Aorta (tissue), 5 donors: ENCODE measurements around the gene ALAS1. TPM values are rescaled to one million over a fixed set of nuclear protein-coding genes. Genes with fewer than 3 reads are reported as not detected.
A peak's percentile ranks its signal among the peaks of the same experiment; 100 is the strongest.

Source experiments
- ATAC-seq: fragments of 200-7000 bp; cut with Tn5 transposase; one replicate; pipeline ENCODE4 v1.9.1; 2022; ENCODE audit warnings: moderate library complexity; ENCODE audit not compliant: low FRiP score
- DNase-seq, 2 donors: peaks; one replicate each; pipeline ENCODE4 v3.0.0-alpha.2; 2020
- H3K27ac ChIP-seq, 2 donors: one replicate each; pipeline ENCODE4 v1.5.1; 2013; ENCODE audit warnings: low read length in 2 of 2, mild to moderate bottlenecking in 2 of 2, moderate library complexity in 2 of 2, control low read depth in 1 of 2, inconsistent platforms in 1 of 2, low read depth in 1 of 2
- H3K27me3 ChIP-seq, 2 donors: one replicate each; pipeline ENCODE4 v1.6.1; 2013; ENCODE audit warnings: control low read depth in 1 of 2, low read length in 1 of 2, mild to moderate bottlenecking in 1 of 2, moderate library complexity in 1 of 2; ENCODE audit not compliant: insufficient read depth in 2 of 2, control insufficient read depth in 1 of 2
- H3K36me3 ChIP-seq, 2 donors: one replicate each; pipeline ENCODE4 v1.6.1; 2013; ENCODE audit warnings: control low read depth in 1 of 2, low read length in 1 of 2, mild to moderate bottlenecking in 1 of 2; ENCODE audit not compliant: insufficient read depth in 2 of 2, control insufficient read depth in 1 of 2
- H3K4me1 ChIP-seq, 2 donors: one replicate each; pipeline ENCODE4 v1.6.1; 2013; ENCODE audit warnings: low read length in 2 of 2, control low read depth in 1 of 2, mild to moderate bottlenecking in 1 of 2, moderate library complexity in 1 of 2; ENCODE audit not compliant: insufficient read depth in 2 of 2, control insufficient read depth in 1 of 2
- H3K4me3 ChIP-seq, 2 donors: one replicate each; pipeline ENCODE4 v1.5.1; 2013; ENCODE audit warnings: low read length in 2 of 2, control low read depth in 1 of 2, mild to moderate bottlenecking in 1 of 2
- H3K9me3 ChIP-seq: one replicate; pipeline ENCODE4 v1.6.1; 2013; ENCODE audit warnings: mild to moderate bottlenecking, low read length; ENCODE audit not compliant: control insufficient read depth
- WGBS, 2 donors: extraction: QIAGEN DNeasy Blood & Tissue Kit; methylation state at CpG; one replicate each; pipeline ENCODE4 v1.1.7; 2013; 5-methylcytosine and 5-hydroxymethylcytosine counted together
- intact Hi-C, 2 donors: fragments of 100-400 bp; cut with DNase I; formaldehyde crosslinking; loops; one replicate each; pipeline versions ENCODE4 v1.14.2 to v1.15.0; 2022
- polyA plus RNA-seq, 2 donors: library from polyadenylated mRNA; stranded (reverse); fragments of 200-250 nt; gene quantifications; one replicate each; pipeline ENCODE4 v1.2.3, GENCODE V29; 2013
- total RNA-seq, 2 donors: library from RNA; stranded (reverse); fragmentation: NEBNext Ultra II Directional; extraction: Animal tissue kit (Norgen Biotek cat#: 25700); gene quantifications; one replicate each; pipeline ENCODE4 v1.2.1, GENCODE V29; 2021
- donor health status: healthy with polysubstance abuse.
- donor health status: Bipolar disorder and iron deficiency.
- donor health status: DM: no; HTN: no; CAD: no.
- donor health status: DM: no; HTN: no; CAD: no.
- donor health status: DM: yes; HTN: yes; CAD: no.

The ALAS1 gene
- total and polyA plus RNA-seq, 4 donors = 14.4 to 34.5 (median 23.4) TPM

DNA sequence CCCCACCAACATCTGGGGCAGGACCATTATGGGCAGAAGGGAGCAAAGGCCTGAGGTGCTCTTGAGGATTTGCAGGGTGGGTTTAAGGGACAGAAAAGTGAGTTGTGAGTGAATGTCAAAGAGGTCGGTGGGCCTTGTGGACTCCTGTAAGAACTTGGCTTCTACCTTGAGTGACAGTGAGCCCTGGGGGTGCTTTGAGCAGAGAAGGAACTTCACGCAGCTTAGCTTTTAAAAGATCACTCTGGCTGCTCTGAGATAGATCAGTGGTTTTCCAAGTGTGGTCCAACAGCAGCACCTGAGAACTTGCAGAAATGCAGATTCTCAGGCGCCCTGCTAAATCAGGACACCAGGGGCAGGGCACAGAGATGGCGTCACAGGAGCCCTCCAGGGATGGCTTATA, 15.3 kb upstream of the ALAS1 start:
- DNase-seq (peak in 1 of 2 donors; percentile 31), ATAC-seq (no peak)
- H3K27me3 ChIP-seq = no peaks in the 10 kb centered on the region
- H3K27ac ChIP-seq = no peak overlapping the region
- 94 to 97% methylated on average over 4 of the region's 4 CpGs for WGBS, 2 donors
- no peaks in the 10 kb centered on the region for H3K4me1 ChIP-seq
- intact Hi-C loops = no loop called here
- H3K36me3 ChIP-seq = no peaks in the 10 kb centered on the region
- no peaks in the 10 kb centered on the region for H3K9me3 ChIP-seq
- no peak overlapping the region for H3K4me3 ChIP-seq

DNA sequence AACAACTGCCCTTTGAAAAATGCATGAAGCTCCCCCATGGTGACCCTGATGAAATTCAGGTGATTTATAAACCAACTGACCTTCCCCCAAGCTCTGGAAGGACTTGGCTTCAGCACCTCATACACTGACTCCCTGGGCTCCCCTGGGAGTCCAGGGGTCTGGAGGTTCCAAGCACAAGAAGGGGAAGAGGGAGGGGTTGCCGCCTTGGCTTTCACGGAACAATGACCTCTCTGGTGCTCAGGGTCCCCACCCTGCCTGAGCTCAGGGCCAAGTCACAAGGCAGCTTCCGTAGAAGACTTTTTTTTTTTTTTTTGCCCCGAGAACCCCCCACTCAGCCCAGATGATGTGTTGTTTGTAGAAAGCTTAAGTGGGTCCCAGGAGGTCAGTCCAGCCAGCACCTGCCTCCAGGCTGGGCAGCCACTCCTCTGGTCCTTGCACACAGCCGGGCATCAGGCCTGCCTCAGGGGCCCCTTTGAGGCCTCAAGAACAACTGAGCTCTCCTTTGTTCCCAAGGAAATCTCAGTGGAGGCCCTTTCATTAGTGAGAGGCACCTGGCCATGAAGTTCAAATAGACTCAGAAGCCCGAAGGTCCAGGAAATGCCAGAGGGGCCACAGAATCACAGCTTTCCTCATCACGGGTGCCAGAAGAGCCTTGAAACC, 14.0 kb upstream of the ALAS1 start:
- 92% methylated on average over 7 of the region's 7 CpGs for WGBS, 2 donors
- H3K27ac ChIP-seq = no peak overlapping the region
- H3K4me1 ChIP-seq = no peaks in the 10 kb centered on the region
- no peaks in the 10 kb centered on the region for H3K27me3 ChIP-seq
- DNase-seq (peak in 1 of 2 donors; percentile 36), ATAC-seq (no peak)
- H3K4me3 ChIP-seq = no peak overlapping the region
- H3K36me3 ChIP-seq = no peaks in the 10 kb centered on the region
- H3K9me3 ChIP-seq = no peaks in the 10 kb centered on the region
- intact Hi-C loops = no loop called here

DNA sequence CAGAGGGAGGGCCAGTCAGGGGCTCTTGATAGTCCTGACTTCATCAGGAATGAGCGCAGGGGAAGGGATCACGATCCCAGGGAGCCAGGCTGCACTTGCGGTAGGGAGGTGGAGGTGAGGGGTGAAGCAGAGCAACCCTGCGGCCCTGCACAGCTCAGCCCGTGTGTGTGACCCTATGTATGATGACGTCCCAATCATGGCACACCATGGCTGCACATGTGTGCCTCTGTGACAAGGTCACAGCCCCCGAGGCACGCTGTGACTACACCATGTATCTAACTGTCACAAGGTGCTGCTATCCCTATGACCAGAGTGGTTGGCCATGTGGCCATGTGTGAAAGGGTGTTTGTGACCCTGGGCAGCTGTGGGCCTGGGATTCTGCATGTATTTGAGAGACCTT, 13.3 kb upstream of the ALAS1 start:
- ATAC-seq = no peak
- no peaks in the 10 kb centered on the region for H3K36me3 ChIP-seq
- H3K9me3 ChIP-seq = no peaks in the 10 kb centered on the region
- no peaks in the 10 kb centered on the region for H3K4me1 ChIP-seq
- intact Hi-C loops = no loop called here
- H3K4me3 ChIP-seq = no peak overlapping the region
- 93 to 96% methylated on average over 8 of the region's 8 CpGs for WGBS, 2 donors
- H3K27me3 ChIP-seq = no peaks in the 10 kb centered on the region
- H3K27ac ChIP-seq = no peak overlapping the region
- peak in 1 of 2 donors; percentile 47 for DNase-seq

DNA sequence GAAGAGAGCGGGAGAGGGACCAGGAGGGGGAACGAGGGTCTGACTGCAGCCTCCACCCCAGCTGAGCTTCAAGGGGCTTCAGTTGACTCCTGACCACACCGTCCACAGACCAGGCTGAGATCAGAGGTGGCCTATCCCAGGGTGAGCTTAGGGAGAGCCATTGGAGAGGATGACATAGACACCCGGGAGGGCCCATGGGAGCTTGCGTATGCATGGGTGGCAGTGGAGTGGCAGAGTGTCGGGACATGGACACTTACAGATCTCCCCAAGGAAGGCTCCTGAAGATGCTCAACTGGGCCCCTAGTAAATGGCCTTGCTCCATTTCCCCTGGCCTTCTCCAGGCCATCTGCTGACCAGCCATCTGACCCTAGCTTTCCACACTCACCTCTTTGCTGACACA, 12.6 kb upstream of the ALAS1 start:
- no peaks in the 10 kb centered on the region for H3K36me3 ChIP-seq
- ATAC-seq (no peak), DNase-seq (peak in 1 of 2 donors; percentile 61)
- H3K27ac ChIP-seq = no peak overlapping the region
- intact Hi-C loops = no loop called here
- 97 to 98% methylated on average over 6 of the region's 6 CpGs for WGBS, 2 donors
- H3K4me3 ChIP-seq = no peak overlapping the region
- H3K4me1 ChIP-seq = no peaks in the 10 kb centered on the region
- H3K27me3 ChIP-seq = no peaks in the 10 kb centered on the region
- no peaks in the 10 kb centered on the region for H3K9me3 ChIP-seq

DNA sequence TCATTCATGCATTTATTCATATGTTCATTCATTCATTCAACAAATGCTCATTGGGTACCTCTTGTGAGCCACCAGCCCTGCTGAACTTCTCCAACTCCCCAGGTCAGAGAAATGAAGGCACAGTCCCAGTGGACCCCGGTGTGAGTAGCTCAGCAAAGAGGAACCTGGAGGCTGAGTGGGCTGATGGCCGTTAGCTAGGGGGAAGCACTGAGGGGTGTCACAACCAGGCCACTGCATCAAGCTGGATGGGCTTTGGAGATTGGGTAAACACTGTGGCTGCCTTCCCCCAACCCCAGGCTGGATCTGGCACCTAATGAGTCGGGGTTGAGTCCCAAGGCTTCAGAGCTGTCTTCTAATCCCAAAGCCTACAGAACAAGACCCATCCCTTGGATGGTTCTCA, 12.1 kb upstream of the ALAS1 start:
- intact Hi-C loops = no loop called here
- Histone ChIP-seq H3K36me3 (no peaks in the 10 kb centered on the region), H3K27me3 (no peaks in the 10 kb centered on the region), H3K9me3 (no peaks in the 10 kb centered on the region), H3K4me3 (no peak overlapping the region), H3K27ac (no peak overlapping the region), H3K4me1 (peaks cover 0 to 2% of the 10 kb centered on the region in 2 donors)
- WGBS, 2 donors = 93 to 94% methylated on average over 3 of the region's 3 CpGs
- no peak for ATAC-seq
- DNase-seq = peak in 1 of 2 donors; percentile 22

DNA sequence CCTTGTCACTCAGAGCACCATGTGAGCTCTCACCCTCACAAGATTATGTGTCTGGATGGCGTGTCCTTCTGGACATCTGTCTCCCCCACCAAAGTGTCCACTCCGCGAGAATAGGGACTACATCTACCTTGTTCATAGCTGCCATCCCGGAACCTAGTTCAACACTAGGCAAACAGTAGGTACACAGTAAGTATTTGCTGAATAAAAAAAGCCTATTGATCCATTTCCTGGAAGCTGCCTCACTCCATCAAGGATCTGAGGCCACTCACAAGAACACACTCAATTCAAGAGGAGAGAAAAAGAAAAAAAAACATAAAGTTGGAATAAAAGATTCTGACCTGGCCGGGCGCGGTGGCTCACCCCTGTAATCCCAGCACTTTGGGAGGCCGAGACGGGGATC, 11.2 kb upstream of the ALAS1 start:
- Histone ChIP-seq H3K27ac (no peak overlapping the region), H3K27me3 (no peaks in the 10 kb centered on the region), H3K4me1 (peaks cover 0 to 2% of the 10 kb centered on the region in 2 donors), H3K4me3 (no peak overlapping the region), H3K9me3 (no peaks in the 10 kb centered on the region), H3K36me3 (no peaks in the 10 kb centered on the region)
- no peak for ATAC-seq
- WGBS, 2 donors = 97 to 98% methylated on average over 9 of the region's 9 CpGs
- DNase-seq = no peak
- intact Hi-C loops = no loop called here

DNA sequence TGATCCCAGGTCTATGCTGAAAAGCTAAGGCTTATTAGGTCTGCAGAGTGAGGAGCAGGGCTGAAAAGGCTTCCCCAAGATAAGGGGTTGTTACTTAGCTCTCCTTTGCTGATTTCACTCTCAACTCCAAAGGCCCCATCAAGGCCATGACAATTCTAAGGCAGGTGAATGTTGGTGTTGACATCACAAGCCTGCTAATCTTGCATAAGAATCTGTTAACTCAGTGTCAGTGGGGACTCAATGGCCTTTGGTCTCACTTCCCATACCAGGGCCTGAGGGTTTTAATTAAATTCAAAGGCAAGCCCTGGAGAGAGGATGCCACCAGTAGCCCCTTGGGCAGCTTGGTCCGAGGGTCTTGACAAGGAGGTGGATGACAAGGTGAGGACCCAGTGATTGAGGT, 9.4 kb upstream of the ALAS1 start:
- DNase-seq (no peak), ATAC-seq (no peak)
- Histone ChIP-seq H3K27ac (no peak overlapping the region), H3K4me1 (peaks cover 0 to 2% of the 10 kb centered on the region in 2 donors), H3K4me3 (no peak overlapping the region), H3K9me3 (no peaks in the 10 kb centered on the region), H3K36me3 (no peaks in the 10 kb centered on the region), H3K27me3 (no peaks in the 10 kb centered on the region)
- WGBS, 2 donors = 90 to 96% methylated on average over 1 of the region's 1 CpG
- intact Hi-C loops = no loop called here

DNA sequence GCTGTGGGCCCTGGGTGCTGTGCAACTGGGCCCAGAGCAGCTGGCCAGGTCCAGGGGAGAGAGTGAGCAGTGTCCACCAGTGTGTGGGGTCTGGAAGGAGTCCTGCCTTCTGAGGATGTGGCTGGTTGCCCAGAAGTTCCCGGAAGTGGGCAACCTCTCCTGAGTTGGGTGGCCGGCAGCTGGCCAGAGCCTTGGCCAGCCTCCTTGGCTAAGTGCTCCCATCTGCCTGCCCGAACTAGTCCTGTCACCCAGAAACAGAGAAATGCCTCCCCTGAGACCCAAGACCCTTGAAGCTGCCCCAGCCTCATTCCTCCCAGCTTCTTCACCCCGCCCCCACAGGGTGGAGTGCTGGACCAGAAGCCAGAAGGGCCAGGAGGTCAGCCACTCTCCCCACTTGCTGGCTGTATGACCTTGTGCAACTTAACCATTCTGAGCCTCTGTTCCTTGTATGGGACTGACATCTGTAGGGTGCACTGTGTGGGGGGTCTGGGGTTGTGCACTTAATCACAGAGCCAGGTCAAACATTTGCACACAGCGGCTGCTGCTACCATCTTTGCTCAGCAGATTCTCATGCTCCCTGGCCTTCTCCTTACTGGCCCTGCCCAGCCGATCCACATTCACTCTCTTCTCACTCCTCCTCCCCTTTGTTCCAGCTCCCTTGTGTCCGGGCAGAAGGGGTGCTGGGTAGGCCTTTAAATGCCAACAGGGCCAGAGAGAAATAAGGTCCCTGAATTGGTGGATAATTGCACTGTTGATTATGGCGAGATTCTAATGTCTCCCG, 7.5 kb upstream of the ALAS1 start:
- Histone ChIP-seq H3K4me3 (no peak overlapping the region), H3K9me3 (no peaks in the 10 kb centered on the region), H3K36me3 (no peaks in the 10 kb centered on the region), H3K27ac (peak overlapping the region in 1 of 2 donors; percentile 32), H3K27me3 (no peaks in the 10 kb centered on the region), H3K4me1 (peaks cover 0 to 2% of the 10 kb centered on the region in 2 donors)
- WGBS, 2 donors = 22 to 27% methylated on average over 9 of the region's 9 CpGs
- DNase-seq (peak; percentile 76 to 88), ATAC-seq (peak; percentile 75)
- intact Hi-C loops = loop anchor here in 1 of 2 donors (2.0 kb wide), 1 partner anchor 34 kb away; no protein-coding TSS in a partner anchor

DNA sequence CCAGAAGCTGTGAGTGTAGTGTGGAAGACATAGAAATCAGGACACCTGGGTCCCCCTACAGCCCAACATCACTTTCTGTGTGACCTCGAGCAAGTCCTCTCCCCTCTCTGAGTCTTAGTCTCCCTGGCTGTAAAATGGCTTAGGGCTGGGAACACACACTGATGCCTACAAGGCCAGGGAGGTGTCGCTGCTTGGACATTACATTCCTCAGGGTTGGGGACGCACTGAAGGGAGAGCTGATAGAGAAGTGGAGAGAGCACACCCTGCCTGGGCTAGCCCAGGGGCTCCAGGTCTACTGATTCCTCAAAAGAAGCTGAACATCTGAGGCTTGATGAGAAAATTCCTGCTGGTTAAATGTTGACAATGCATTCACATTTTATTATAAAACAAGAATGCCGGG, 6.3 kb upstream of the ALAS1 start:
- ATAC-seq = no peak

More for the DNA sequence above, 6.3 kb upstream of the ALAS1 start:
- no peak overlapping the region for H3K4me3 ChIP-seq
- intact Hi-C loops = loop anchor here in 1 of 2 donors (2.0 kb wide), 1 partner anchor 35 kb away; no protein-coding TSS in a partner anchor
- H3K27me3 ChIP-seq = no peaks in the 10 kb centered on the region
- WGBS, 2 donors = 95% methylated on average over 4 of the region's 4 CpGs
- H3K36me3 ChIP-seq = no peaks in the 10 kb centered on the region
- no peaks in the 10 kb centered on the region for H3K9me3 ChIP-seq
- peaks cover 0 to 2% of the 10 kb centered on the region in 2 donors for H3K4me1 ChIP-seq
- no peak overlapping the region for H3K27ac ChIP-seq
- DNase-seq = no peak
